GM12878 (cell line): Measurements from ENCODE around the gene ACVR1B. TPM values are rescaled to one million over a fixed set of nuclear protein-coding genes. Genes with fewer than 3 reads are reported as not detected.
A peak's percentile ranks its signal among the peaks of the same experiment; 100 is the strongest.

Experiments
- ATAC-seq: fragments of 200-7000 bp; cut with Tn5 transposase; 3 replicates; pipeline ENCODE4 v1.9.1; 2020; ENCODE audit warnings: mild to moderate bottlenecking, moderate library complexity
- BruUV-seq: library from RNA; stranded (reverse); fragments of 400-500 nt; replicated peaks from 2 replicates; lab custom pipeline; 2021; lab: Mats Ljungman, UMichigan
- CTCF ChIA-PET: fragments of 300-600 bp; sonication (Branson Sonifier 250); formaldehyde crosslinking; extraction: SDS; loops from one replicate; lab custom pipeline; 2021; ENCODE audit warnings: inconsistent platforms; lab: Yijun Ruan, JAX
- POLR2A ChIA-PET: fragments of 350-600 bp; formaldehyde crosslinking; extraction: SDS; loops from one replicate; lab custom pipeline; 2021; ENCODE audit warnings: inconsistent platforms; lab: Charles Lee
- RAD21 ChIA-PET: fragments of 300-600 bp; sonication (Branson Sonifier 250); formaldehyde crosslinking; loops from one replicate; lab custom pipeline; 2023; ENCODE audit warnings: antibody characterized with exemption; ENCODE audit not compliant: unreplicated experiment; lab: Charles Lee
- SMC1A ChIA-PET: fragments of 300-600 bp; sonication (Branson Sonifier 250); formaldehyde crosslinking; loops from one replicate; lab custom pipeline; 2023; ENCODE audit not compliant: unreplicated experiment, uncharacterized antibody; lab: Charles Lee
- DNase-seq: peaks from one replicate; pipeline ENCODE4 v3.0.0-alpha.2; 2011; ENCODE audit warnings: low read depth, low spot score
- FAIRE-seq: peaks from 3 replicates; lab custom pipeline; 2011; peaks lifted over from hg19 to GRCh38; lab: Jason Lieb, UNC
- H2AFZ ChIP-seq: 2 replicates; pipeline ENCODE4 v1.6.0; 2011; ENCODE audit warnings: low read depth, low read length, control low read depth; ENCODE audit not compliant: control insufficient read depth
- H3K27ac ChIP-seq: 2 replicates; pipeline ENCODE4 v1.5.1; 2011; ENCODE audit warnings: control low read depth; ENCODE audit not compliant: control insufficient read depth, insufficient read depth
- H3K27me3 ChIP-seq, 2 experiments: replicated peaks in 1 of 2; 2 replicates each; pipeline versions ENCODE4 v1.6.0 to v1.6.1; 2011; ENCODE audit warnings: low read length in 1 of 2; ENCODE audit not compliant: control insufficient read depth in 2 of 2, insufficient read depth in 2 of 2
- H3K36me3 ChIP-seq, 2 experiments: 2 replicates each; pipeline ENCODE4 v1.5.1; 2011; ENCODE audit warnings: low read length in 1 of 2; ENCODE audit not compliant: control insufficient read depth in 2 of 2, insufficient read depth in 2 of 2
- H3K4me1 ChIP-seq: 2 replicates; pipeline ENCODE4 v1.6.1; 2011; ENCODE audit warnings: mild to moderate bottlenecking, low read length, moderate library complexity, mixed read lengths; ENCODE audit not compliant: control insufficient read depth, insufficient read depth
- H3K4me2 ChIP-seq: 2 replicates; pipeline ENCODE4 v1.6.0; 2011; ENCODE audit warnings: control low read depth; ENCODE audit not compliant: control insufficient read depth, insufficient read depth
- H3K4me3 ChIP-seq: fragments of 200-600 bp; sonication (generic); 2 replicates; pipeline ENCODE4 v1.5.1; 2016
- H3K79me2 ChIP-seq: 2 replicates; pipeline ENCODE4 v1.6.0; 2011; ENCODE audit warnings: low read length; ENCODE audit not compliant: control insufficient read depth, insufficient read depth
- H3K9ac ChIP-seq: 2 replicates; pipeline ENCODE4 v1.8.0; 2011; ENCODE audit warnings: low read length, control low read depth, mixed read lengths; ENCODE audit not compliant: control insufficient read depth, insufficient read depth
- H3K9me3 ChIP-seq: replicated peaks from 3 replicates; pipeline ENCODE4 v1.5.1; 2011; ENCODE audit warnings: mild to moderate bottlenecking, low read length; ENCODE audit not compliant: control insufficient read depth, insufficient read depth
- H4K20me1 ChIP-seq: 2 replicates; pipeline ENCODE4 v1.6.0; 2011; ENCODE audit not compliant: control insufficient read depth, insufficient read depth
- ASH2L ChIP-seq: fragments of 300-600, 200-600 bp; sonication (generic); IDR thresholded peaks from 2 replicates; pipeline ENCODE4 v1.6.1; 2017; ENCODE audit warnings: low read depth, mild to moderate bottlenecking, borderline replicate concordance
- CBX5 ChIP-seq: sonication (generic); IDR thresholded peaks from 2 replicates; pipeline ENCODE4 v1.6.1; 2016; ENCODE audit warnings: low read depth, moderate library complexity, mild to moderate bottlenecking, inconsistent platforms
- E2F4 ChIP-seq: IDR thresholded peaks from 2 replicates; pipeline ENCODE4 v1.6.1; 2012; ENCODE audit warnings: low read depth, low read length, improper control_type of control experiment
- IKZF2 ChIP-seq, 2 experiments: fragments of 450-650 bp; IDR thresholded peaks; 2 replicates each; pipeline ENCODE4 v1.6.1; 2017; ENCODE audit warnings: mild to moderate bottlenecking in 2 of 2, moderate library complexity in 2 of 2
- KLF5 ChIP-seq: fragments of 450-650 bp; IDR thresholded peaks from 2 replicates; pipeline ENCODE4 v1.6.1; 2014; ENCODE audit warnings: mild to moderate bottlenecking; ENCODE audit not compliant: partially characterized antibody
- NFIC ChIP-seq: IDR thresholded peaks from 2 replicates; pipeline ENCODE4 v1.6.1; 2012; ENCODE audit warnings: low read depth, mild to moderate bottlenecking, inconsistent platforms, low read length, moderate library complexity
- NR2C1 ChIP-seq: fragments of 450-650 bp; IDR thresholded peaks from 2 replicates; pipeline ENCODE4 v1.6.1; 2017; ENCODE audit warnings: antibody characterized with exemption, mild to moderate bottlenecking, moderate library complexity
- NR2F1 ChIP-seq: fragments of 450-650 bp; conservative IDR thresholded peaks from 2 replicates; pipeline ENCODE4 v1.6.1; 2017; ENCODE audit warnings: mild to moderate bottlenecking
- PAX5 ChIP-seq: IDR thresholded peaks from 2 replicates; pipeline ENCODE4 v1.6.1; 2011; ENCODE audit warnings: low read depth, low read length, borderline replicate concordance
- PRDM15 ChIP-seq: fragments of 450-650 bp; formaldehyde crosslinking; IDR thresholded peaks from 2 replicates; pipeline ENCODE4 v1.4.0; 2020; ENCODE audit warnings: mild to moderate bottlenecking, moderate library complexity
- RUNX3 ChIP-seq: IDR thresholded peaks from 2 replicates; pipeline ENCODE4 v1.6.1; 2012; ENCODE audit warnings: low read length, inconsistent platforms
- SMAD1 ChIP-seq: fragments of 450-650 bp; IDR thresholded peaks from 2 replicates; pipeline ENCODE4 v1.6.1; 2018; ENCODE audit warnings: mild to moderate bottlenecking, low read depth; ENCODE audit not compliant: partially characterized antibody
- WGBS: methylation state at CpG from one replicate; pipeline ENCODE4 v1.1.6; 2016; ENCODE audit warnings: low lambda C conversion rate; ENCODE audit not compliant: insufficient replicate concordance, insufficient coverage; ENCODE audit errors: missing lambda C conversion rate; 5-methylcytosine and 5-hydroxymethylcytosine counted together
- in situ Hi-C: fragments of 300-500 bp; cut with MboI; formaldehyde crosslinking; loops from 9 replicates; pipeline ENCODE4 v1.14.3; 2018; ENCODE audit warnings: mixed read lengths
- intact Hi-C: fragments of 100-400 bp; cut with micrococcal nuclease; formaldehyde crosslinking; loops from one replicate; pipeline ENCODE4 v1.14.2; 2022; ENCODE audit not compliant: unreplicated experiment
- polyA plus RNA-seq, 11 experiments: library from polyadenylated mRNA; depleted of rRNA in 4 of 11; unstranded in 6 of 11; stranded (reverse) in 5 of 11; fragments of >200 nt; fragmentation: Nextera tagmentation in 4 of 11; fragmentation: Illumina TruSeq in 1 of 11; extraction: Ambion mirVana in 4 of 11; extraction: Trizol in 1 of 11; gene quantifications; 1 replicate in 1 of 11; 2 replicates in 10 of 11; pipeline versions ENCODE4 v1.2.1 to v1.2.3, GENCODE V29; 2011 to 2016; ENCODE audit warnings: inconsistent platforms in 2 of 11, missing spikeins in 2 of 11, low read depth in 1 of 11
- total RNA-seq, 4 experiments: library from RNA; depleted of rRNA in 3 of 4; stranded (reverse); fragments of >200 nt in 3 of 4; fragmentation: Illumina TruSeq in 1 of 4; extraction: Trizol in 1 of 4; gene quantifications; 2 replicates each; pipeline versions ENCODE4 v1.2.1 to v1.2.3, GENCODE V29; 2013 to 2021
- TF ChIP-seq, protein P1 (sequence below), 3 experiments: IDR thresholded peaks in 2 of 3; conservative IDR thresholded peaks in 1 of 3; 2 replicates each; pipeline ENCODE4 v1.5.1; 2011; ENCODE audit warnings: low read depth in 3 of 3, low read length in 3 of 3, mild to moderate bottlenecking in 3 of 3, control low read depth in 2 of 3, moderate library complexity in 2 of 3, inconsistent platforms in 1 of 3, mixed read lengths in 1 of 3; ENCODE audit not compliant: control insufficient read depth in 2 of 3, insufficient read depth in 1 of 3; ENCODE audit errors: extremely low read depth in 1 of 3
- TF ChIP-seq, protein P2 (sequence below): fragments of 450-650 bp; formaldehyde crosslinking; IDR thresholded peaks from 2 replicates; pipeline ENCODE4 v1.4.0; 2022; ENCODE audit warnings: mild to moderate bottlenecking, moderate library complexity

ACVR1B gene
- total and polyA plus RNA-seq, 10 of the 15 experiments (the other 5 are each of a cell fraction or from before 2014, with no cell fraction given): 0.02 to 0.69 (median 0.16) TPM; not detected in 2

DNA sequence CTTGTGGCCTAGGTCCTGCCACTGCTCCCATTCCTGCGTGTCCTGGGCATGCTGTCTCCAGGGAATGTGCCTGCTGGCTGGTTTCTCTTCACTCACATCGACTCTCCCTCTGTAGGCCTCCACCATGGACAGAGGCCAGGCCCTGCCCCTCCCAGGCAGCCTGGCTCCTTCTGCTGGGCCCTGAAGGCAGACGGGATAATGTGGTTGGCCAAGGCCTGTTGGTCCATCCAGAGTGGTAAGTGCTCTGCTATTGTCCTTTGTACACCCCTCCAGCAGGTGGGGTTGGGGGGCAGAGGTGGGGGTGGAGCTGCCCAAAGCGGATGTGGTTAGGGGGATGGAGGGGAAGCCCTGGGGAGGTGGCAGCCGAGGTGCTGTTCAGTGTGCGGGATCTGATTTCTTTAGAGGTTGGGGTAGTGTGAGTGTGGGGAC, 90.2 kb downstream of the ACVR1B start:
- intact Hi-C loops (no loop called here), in situ Hi-C loops (no loop called here)
- Histone ChIP-seq H3K9ac (no peak overlapping the region), H3K79me2 (no peaks in the 10 kb centered on the region), H3K27me3 (no peaks in the 10 kb centered on the region), H2AFZ (peak overlapping the region; percentile 28), H4K20me1 (no peaks in the 10 kb centered on the region), H3K36me3 (no peaks in the 10 kb centered on the region), H3K9me3 (no peaks in the 10 kb centered on the region), H3K4me2 (peak overlapping the region; percentile 54; the same call in 1 of the 2 replicates), H3K4me3 (no peak overlapping the region), H3K4me1 (peaks cover 15% of the 10 kb centered on the region), H3K27ac (no peak overlapping the region; the same call in 1 of the 2 replicates)
- no peak for DNase-seq
- BruUV-seq: no TSS peak
- POLR2A ChIA-PET: interaction anchor here (0.6 to 1.7 kb wide), 3 partner anchors 9 to 35 kb away, joined by 3 to 10 read pairs (median 3); partner anchors contain the start of gene NR4A1
- FAIRE-seq: no peak
- SMC1A ChIA-PET: interaction anchor here (1.5 kb wide), 1 partner anchor 15 kb away, joined by 4 read pairs; no protein-coding TSS in a partner anchor
- CTCF ChIA-PET: interaction anchor here (1.0 to 4.2 kb wide), 3 partner anchors 9 to 80 kb away, joined by 3 to 36 read pairs (median 6); partner anchors contain the start of gene NR4A1
- 50% methylated on average over 4 of the region's 6 CpGs for WGBS
- ATAC-seq: peak; percentile 66
- RAD21 ChIA-PET: interaction anchor here (1.5 to 1.7 kb wide), 2 partner anchors 9 kb away, joined by 3 to 6 read pairs; partner anchors contain the start of gene NR4A1
- TF ChIP-seq SMAD1 (no peak), PRDM15 (CRISPR knock-in tag) (no peak), CBX5 (no peak), E2F4 (no peak), NFIC (no peak), NR2F1 (no peak), RUNX3 (peak; percentile 92), ASH2L (no peak), PAX5 (no peak), KLF5 (no peak), IKZF2 (IDR thresholded peaks at IDR 0.05) (peak in 1 of 2 experiments; percentile 42; a peak in 1 of 4 replicates), NR2C1 (no peak)
- TF ChIP-seq, protein P1, sequence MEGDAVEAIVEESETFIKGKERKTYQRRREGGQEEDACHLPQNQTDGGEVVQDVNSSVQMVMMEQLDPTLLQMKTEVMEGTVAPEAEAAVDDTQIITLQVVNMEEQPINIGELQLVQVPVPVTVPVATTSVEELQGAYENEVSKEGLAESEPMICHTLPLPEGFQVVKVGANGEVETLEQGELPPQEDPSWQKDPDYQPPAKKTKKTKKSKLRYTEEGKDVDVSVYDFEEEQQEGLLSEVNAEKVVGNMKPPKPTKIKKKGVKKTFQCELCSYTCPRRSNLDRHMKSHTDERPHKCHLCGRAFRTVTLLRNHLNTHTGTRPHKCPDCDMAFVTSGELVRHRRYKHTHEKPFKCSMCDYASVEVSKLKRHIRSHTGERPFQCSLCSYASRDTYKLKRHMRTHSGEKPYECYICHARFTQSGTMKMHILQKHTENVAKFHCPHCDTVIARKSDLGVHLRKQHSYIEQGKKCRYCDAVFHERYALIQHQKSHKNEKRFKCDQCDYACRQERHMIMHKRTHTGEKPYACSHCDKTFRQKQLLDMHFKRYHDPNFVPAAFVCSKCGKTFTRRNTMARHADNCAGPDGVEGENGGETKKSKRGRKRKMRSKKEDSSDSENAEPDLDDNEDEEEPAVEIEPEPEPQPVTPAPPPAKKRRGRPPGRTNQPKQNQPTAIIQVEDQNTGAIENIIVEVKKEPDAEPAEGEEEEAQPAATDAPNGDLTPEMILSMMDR (IDR thresholded peaks at IDR 0.05 in 2 of 3, conservative IDR thresholded peaks at IDR 0.05 in 1 of 3; ENCODE audit: control insufficient read depth in 2 of 3, extremely low read depth in 1 of 3, insufficient read depth in 1 of 3, low read depth in 3 of 3, low read length in 3 of 3): peak; percentile 7 to 28 (median 19); a peak in 2 of 6 replicates
- TF ChIP-seq, protein P2, sequence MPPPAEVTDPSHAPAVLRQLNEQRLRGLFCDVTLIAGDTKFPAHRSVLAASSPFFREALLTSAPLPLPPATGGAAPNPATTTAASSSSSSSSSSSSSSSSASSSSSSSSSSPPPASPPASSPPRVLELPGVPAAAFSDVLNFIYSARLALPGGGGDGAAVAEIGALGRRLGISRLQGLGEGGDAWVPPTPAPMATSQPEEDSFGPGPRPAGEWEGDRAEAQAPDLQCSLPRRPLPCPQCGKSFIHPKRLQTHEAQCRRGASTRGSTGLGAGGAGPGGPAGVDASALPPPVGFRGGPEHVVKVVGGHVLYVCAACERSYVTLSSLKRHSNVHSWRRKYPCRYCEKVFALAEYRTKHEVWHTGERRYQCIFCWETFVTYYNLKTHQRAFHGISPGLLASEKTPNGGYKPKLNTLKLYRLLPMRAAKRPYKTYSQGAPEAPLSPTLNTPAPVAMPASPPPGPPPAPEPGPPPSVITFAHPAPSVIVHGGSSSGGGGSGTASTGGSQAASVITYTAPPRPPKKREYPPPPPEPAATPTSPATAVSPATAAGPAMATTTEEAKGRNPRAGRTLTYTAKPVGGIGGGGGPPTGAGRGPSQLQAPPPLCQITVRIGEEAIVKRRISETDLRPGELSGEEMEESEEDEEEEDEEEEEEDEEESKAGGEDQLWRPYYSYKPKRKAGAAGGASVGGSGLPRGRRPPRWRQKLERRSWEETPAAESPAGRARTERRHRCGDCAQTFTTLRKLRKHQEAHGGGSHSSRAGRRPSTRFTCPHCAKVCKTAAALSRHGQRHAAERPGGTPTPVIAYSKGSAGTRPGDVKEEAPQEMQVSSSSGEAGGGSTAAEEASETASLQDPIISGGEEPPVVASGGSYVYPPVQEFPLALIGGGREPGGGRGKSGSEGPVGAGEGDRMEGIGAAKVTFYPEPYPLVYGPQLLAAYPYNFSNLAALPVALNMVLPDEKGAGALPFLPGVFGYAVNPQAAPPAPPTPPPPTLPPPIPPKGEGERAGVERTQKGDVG: no peak
